SK-N-SH (cell line): ENCODE results near the gene DGKZ. TPM values are rescaled to one million over a fixed set of nuclear protein-coding genes. Genes with fewer than 3 reads are reported as not detected.

ENCODE experiments used
- CTCF ChIA-PET: fragments of 300-600, 350-600 bp; formaldehyde crosslinking; extraction: SDS; loops from one replicate; lab custom pipeline; 2021; lab: Yijun Ruan, JAX
- POLR2A ChIA-PET: fragments of 350-600 bp; sonication (Branson Sonifier 250); formaldehyde crosslinking; extraction: SDS; loops from one replicate; lab custom pipeline; 2020; ENCODE audit warnings: antibody characterized with exemption, inconsistent platforms; lab: Yijun Ruan, JAX
- DNase-seq: peaks from one replicate; pipeline ENCODE4 v3.0.0; 2012
- H2AFZ ChIP-seq: fragments of 200-600 bp; sonication (generic); 2 replicates; pipeline ENCODE4 v1.8.1; 2016; ENCODE audit warnings: antibody characterized with exemption, mild to moderate bottlenecking, low read depth
- H3F3A ChIP-seq: fragments of 200-600 bp; sonication (generic); replicated peaks from 2 replicates; pipeline ENCODE3; 2016; ENCODE audit warnings: antibody characterized with exemption, mild to moderate bottlenecking; ENCODE audit not compliant: insufficient read depth
- H3K27ac ChIP-seq, 2 experiments: fragments of 200-500 bp in 1 of 2; fragments of 200-600 bp in 1 of 2; sonication (Bioruptor generic) in 1 of 2; sonication (generic), shearing (Covaris generic) in 1 of 2; 2 replicates each; pipeline versions ENCODE4 v1.5.1 to v1.6.1; 2014 to 2016; ENCODE audit warnings: low read depth in 2 of 2, inconsistent platforms in 1 of 2, low read length in 1 of 2, mild to moderate bottlenecking in 1 of 2, mixed read lengths in 1 of 2
- H3K27me3 ChIP-seq: fragments of 200-600 bp; sonication (generic), shearing (Covaris generic); 2 replicates; pipeline ENCODE4 v1.6.1; 2016; ENCODE audit warnings: mixed run types; ENCODE audit not compliant: insufficient read depth
- H3K36me3 ChIP-seq, 2 experiments: fragments of 200-500 bp in 1 of 2; fragments of 200-600 bp in 1 of 2; sonication (Bioruptor generic) in 1 of 2; sonication (generic) in 1 of 2; replicated peaks in 1 of 2; 2 replicates each; pipeline versions ENCODE3 to v1.5.1; 2014 to 2016; ENCODE audit warnings: low read length in 1 of 2, mild to moderate bottlenecking in 1 of 2; ENCODE audit not compliant: insufficient read depth in 2 of 2, control insufficient read depth in 1 of 2
- H3K4me1 ChIP-seq, 2 experiments: fragments of 200-500 bp in 1 of 2; fragments of 200-600 bp in 1 of 2; sonication (Bioruptor generic) in 1 of 2; sonication (generic), shearing (Covaris generic) in 1 of 2; 2 replicates each; pipeline versions ENCODE4 v1.5.1 to v1.6.1; 2014 to 2016; ENCODE audit warnings: low read depth in 1 of 2, low read length in 1 of 2, mixed run types in 1 of 2; ENCODE audit not compliant: insufficient read depth in 2 of 2, control insufficient read depth in 1 of 2
- H3K4me2 ChIP-seq: fragments of 200-600 bp; sonication (generic), shearing (Covaris generic); 2 replicates; pipeline ENCODE4 v1.6.1; 2017; ENCODE audit warnings: mixed run types
- H3K4me3 ChIP-seq, 2 experiments: fragments of 200-500 bp in 1 of 2; fragments of 200-600 bp in 1 of 2; sonication (Bioruptor generic) in 1 of 2; sonication (generic), shearing (Covaris generic) in 1 of 2; 2 replicates each; pipeline versions ENCODE4 v1.5.1 to v1.8.1; 2014 to 2016; ENCODE audit warnings: low read depth in 2 of 2, inconsistent platforms in 1 of 2, low read length in 1 of 2, mild to moderate bottlenecking in 1 of 2, mixed read lengths in 1 of 2, moderate library complexity in 1 of 2
- H3K79me2 ChIP-seq: fragments of 200-600 bp; sonication (generic); 2 replicates; pipeline ENCODE4 v1.8.1; 2017; ENCODE audit warnings: mild to moderate bottlenecking; ENCODE audit not compliant: insufficient read depth
- H3K9ac ChIP-seq: fragments of 200-600 bp; sonication (generic); 2 replicates; pipeline ENCODE4 v1.6.1; 2017; ENCODE audit warnings: mixed run types
- H3K9me2 ChIP-seq: fragments of 200-600 bp; sonication (generic); 2 replicates; pipeline ENCODE4 v1.6.1; 2017; ENCODE audit warnings: mixed run types
- H3K9me3 ChIP-seq: fragments of 200-600 bp; sonication (generic); 2 replicates; pipeline ENCODE4 v1.6.1; 2017; ENCODE audit warnings: mixed run types, mild to moderate bottlenecking, moderate library complexity
- H4K20me1 ChIP-seq: fragments of 200-600 bp; sonication (generic); 2 replicates; pipeline ENCODE4 v1.6.1; 2017; ENCODE audit warnings: mild to moderate bottlenecking, mixed run types; ENCODE audit not compliant: insufficient read depth
- ELF1 ChIP-seq: IDR thresholded peaks from 2 replicates; pipeline ENCODE4 v1.4.0; 2012
- MXI1 ChIP-seq: IDR thresholded peaks from 2 replicates; pipeline ENCODE4 v1.6.1; 2012; ENCODE audit warnings: mild to moderate bottlenecking, low read depth, low read length, improper control_type of control experiment
- NFIC ChIP-seq: IDR thresholded peaks from 2 replicates; pipeline ENCODE4 v1.4.0; 2012; ENCODE audit warnings: borderline replicate concordance
- SIN3A ChIP-seq: IDR thresholded peaks from 2 replicates; pipeline ENCODE4 v1.6.1; 2012; ENCODE audit warnings: low read depth, mild to moderate bottlenecking, low read length, moderate library complexity, borderline replicate concordance
- USF2 ChIP-seq: fragments of 150-350 bp; IDR thresholded peaks from 2 replicates; pipeline ENCODE4 v1.6.1; 2017; ENCODE audit warnings: antibody characterized with exemption, low read length, low read depth, borderline replicate concordance
- WGBS: methylation state at CpG from one replicate; pipeline ENCODE4 v1.1.6; 2017; ENCODE audit warnings: low lambda C conversion rate; 5-methylcytosine and 5-hydroxymethylcytosine counted together
- polyA plus RNA-seq, 3 experiments: library from polyadenylated mRNA; depleted of rRNA; stranded (reverse); fragments of >200 nt; gene quantifications; 2 replicates each; pipeline ENCODE4 v1.2.3, GENCODE V29; 2012

Gene DGKZ
- polyA plus RNA-seq, 1 of the 3 experiments (the other 2 are of a cell fraction) = 33.2 TPM

GRCh38 chr11:46347637-46348311, 511 bp downstream of the DGKZ start:
- H3F3A ChIP-seq = no peaks in the 10 kb centered on the region
- TF ChIP-seq SIN3A = no peak
- TF ChIP-seq MXI1 = 0 out of 2 replicates have a peak, but pooled peaks have one; percentile 16
- POLR2A ChIA-PET = interaction anchor here (1.2 kb wide), 1 partner anchor 105 kb away, joined by 6 read pairs; no protein-coding TSS in a partner anchor
- H3K79me2 ChIP-seq = peaks cover 50% of the 10 kb centered on the region
- peaks cover 17 to 19% of the 10 kb centered on the region in 2 experiments; a peak in 3 of 4 replicates for H3K4me1 ChIP-seq
- peaks cover 28% of the 10 kb centered on the region; the same call in 1 of the 2 replicates for H4K20me1 ChIP-seq
- WGBS = 6% methylated on average over 11 of the region's 63 CpGs
- H3K4me2 ChIP-seq = peak overlapping the region; percentile 99
- peak overlapping the region; percentile 82 to 86 for H3K4me3 ChIP-seq
- H3K36me3 ChIP-seq = peaks cover 0 to 3% of the 10 kb centered on the region in 2 experiments
- peak overlapping the region; percentile 59; the same call in 1 of the 2 replicates for H2AFZ ChIP-seq
- no peaks in the 10 kb centered on the region for H3K9me3 ChIP-seq
- no peaks in the 10 kb centered on the region for H3K27me3 ChIP-seq
- peak; percentile 63 for DNase-seq
- peak overlapping the region; percentile 78 for H3K9ac ChIP-seq
- H3K9me2 ChIP-seq = no peaks in the 10 kb centered on the region
- CTCF ChIA-PET = interaction anchor here (0.6 to 17.7 kb wide), 20 partner anchors 14 to 271 kb away, joined by 3 to 423 read pairs (median 5); partner anchors contain the start of gene CHRM4
- peak overlapping the region in 1 of 2 experiments; percentile 5; a peak in 1 of 4 replicates for H3K27ac ChIP-seq

GRCh38 chr11:46348566-46349401, 1.5 kb downstream of the DGKZ start:
- no peaks in the 10 kb centered on the region for H3K27me3 ChIP-seq
- H3K27ac ChIP-seq = no peak overlapping the region
- no peaks in the 10 kb centered on the region for H3F3A ChIP-seq
- H3K4me2 ChIP-seq = peak overlapping the region; percentile 99
- peak overlapping the region; percentile 78; the same call in 1 of the 2 replicates for H3K9ac ChIP-seq
- peaks cover 0 to 3% of the 10 kb centered on the region in 2 experiments for H3K36me3 ChIP-seq
- POLR2A ChIA-PET = no interaction called here
- H3K4me3 ChIP-seq = peak overlapping the region; percentile 82 to 86; a peak in 3 of 4 replicates
- peaks cover 60% of the 10 kb centered on the region for H3K79me2 ChIP-seq
- no peak for TF ChIP-seq ELF1
- no peak for TF ChIP-seq USF2
- no peak for TF ChIP-seq MXI1
- TF ChIP-seq, all 33 proteins: peak for 0
- WGBS = 85% methylated on average over 13 of the region's 18 CpGs
- DNase-seq = no peak
- Histone ChIP-seq H3K9me2 (no peaks in the 10 kb centered on the region), H3K9me3 (no peaks in the 10 kb centered on the region), H2AFZ (no peak overlapping the region), H3K4me1 (peaks cover 17 to 19% of the 10 kb centered on the region in 2 experiments; a peak in 3 of 4 replicates), H4K20me1 (peaks cover 31% of the 10 kb centered on the region; the same call in 1 of the 2 replicates)
- CTCF ChIA-PET = interaction anchor here (0.8 to 17.7 kb wide), 9 partner anchors 16 to 212 kb away, joined by 3 to 423 read pairs (median 4); partner anchors contain the start of gene CHRM4

DNA sequence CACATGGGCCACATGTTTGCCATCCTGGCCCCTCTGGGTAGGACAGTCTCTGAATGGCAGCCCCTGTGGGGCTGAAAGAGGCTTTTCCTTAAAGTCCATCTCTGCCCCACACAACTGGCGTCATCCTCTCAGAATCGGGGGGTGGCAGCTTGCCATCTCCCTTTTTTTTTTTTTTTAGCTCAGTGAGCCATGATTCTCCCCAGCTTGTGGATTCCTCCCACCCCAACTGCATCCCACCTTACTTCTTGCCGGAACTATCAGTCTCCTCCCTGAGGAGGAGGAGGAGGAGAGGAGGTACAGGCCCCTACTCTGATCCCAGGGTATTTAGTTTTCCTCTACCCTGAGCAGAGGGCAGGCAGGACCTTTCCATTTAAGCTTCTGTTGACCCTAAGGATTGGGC, 3.4 kb downstream of the DGKZ start:
- H3K79me2 ChIP-seq = peaks cover 78% of the 10 kb centered on the region

More for the DNA sequence above, 3.4 kb downstream of the DGKZ start:
- WGBS = 80% methylated on average over 3 of the region's 3 CpGs
- H3K9me2 ChIP-seq = no peaks in the 10 kb centered on the region
- peaks cover 3 to 5% of the 10 kb centered on the region in 2 experiments for H3K36me3 ChIP-seq
- no peak overlapping the region for H3K4me3 ChIP-seq
- H3F3A ChIP-seq = no peaks in the 10 kb centered on the region
- no peaks in the 10 kb centered on the region for H3K27me3 ChIP-seq
- H2AFZ ChIP-seq = no peak overlapping the region
- H3K4me2 ChIP-seq = no peak overlapping the region
- H3K9ac ChIP-seq = no peak overlapping the region
- peaks cover 17 to 19% of the 10 kb centered on the region in 2 experiments; a peak in 3 of 4 replicates for H3K4me1 ChIP-seq
- TF ChIP-seq NFIC = no peak
- CTCF ChIA-PET = interaction anchor here (0.5 to 17.7 kb wide), 10 partner anchors 12 to 137 kb away, joined by 3 to 423 read pairs (median 8); partner anchors contain the start of gene CHRM4
- POLR2A ChIA-PET = interaction anchor here (1.1 kb wide), 1 partner anchor 56 kb away, joined by 3 read pairs; no protein-coding TSS in a partner anchor
- no peaks in the 10 kb centered on the region for H3K9me3 ChIP-seq
- H3K27ac ChIP-seq = no peak overlapping the region
- H4K20me1 ChIP-seq = peaks cover 31% of the 10 kb centered on the region; the same call in 1 of the 2 replicates
- no peak for DNase-seq
